Stimulated activated CD8-positive, alpha-beta memory T cell treated with anti-CD3 and anti-CD28 coated beads, Interleukin-2, amount 100 ng/mL, for 1 hour (primary cell): ENCODE results near the gene PML.

Experiments
- DNase-seq, 2 donors: peaks; one replicate each; pipeline ENCODE4 v3.0.0-alpha.2; 2020; ENCODE audit warnings: low read depth in 2 of 2

The PML gene

DNA sequence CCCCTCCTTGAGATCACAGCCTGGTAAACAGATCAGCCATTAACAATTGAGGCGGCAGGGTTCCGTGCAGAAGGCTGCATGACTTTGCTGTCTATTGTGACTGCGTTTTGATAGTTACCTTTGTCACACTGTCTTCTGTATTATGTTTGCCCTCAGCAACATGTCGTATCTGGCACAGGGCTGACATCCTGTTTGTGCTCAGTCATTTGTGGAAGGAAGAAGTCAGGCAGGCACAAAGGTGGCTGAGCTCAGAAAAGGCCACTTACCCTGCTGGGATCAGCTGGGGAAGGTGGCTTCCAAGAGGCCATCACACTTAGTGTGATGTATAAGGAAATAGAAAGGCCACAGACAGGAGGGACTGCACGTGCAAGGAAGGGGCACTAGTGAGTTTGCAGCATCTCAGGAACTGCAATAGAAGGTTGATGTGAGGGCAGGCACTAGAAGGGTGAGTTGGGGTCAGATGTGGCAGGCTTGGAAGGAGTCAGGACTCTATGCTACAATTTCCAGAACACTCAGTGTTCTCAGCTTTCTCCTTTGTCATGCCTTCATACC lies 13.4 kb downstream of the PML start:
- DNase-seq, result no peak

DNA sequence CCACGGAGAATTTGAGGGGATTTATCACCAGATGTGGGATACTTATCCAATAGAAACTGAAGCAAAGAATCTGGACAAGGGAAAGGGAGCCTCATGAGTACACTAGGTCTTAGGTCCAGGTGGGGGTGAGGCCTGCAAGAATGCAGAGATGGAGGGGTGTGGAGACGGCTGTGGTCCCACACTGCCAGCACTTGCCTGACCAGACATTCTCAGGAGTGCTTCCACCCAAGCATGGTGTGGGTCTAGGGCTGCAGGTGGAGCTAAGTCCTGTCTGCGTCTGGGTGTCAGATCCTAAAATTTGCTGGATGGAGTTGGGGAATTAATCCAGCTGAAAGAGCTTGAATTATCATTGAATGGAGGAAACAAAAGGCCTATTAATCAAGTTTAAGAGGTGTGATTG lies 14.4 kb downstream of the PML start:
- no peak for DNase-seq

- no peak for DNase-seq
Observed at GRCh38 chr15:74010929-74011540, 16.5 kb downstream of the PML start.

GRCh38 chr15:74011610-74012009 lies 17.1 kb downstream of the PML start:
- DNase-seq, result no peak

DNA sequence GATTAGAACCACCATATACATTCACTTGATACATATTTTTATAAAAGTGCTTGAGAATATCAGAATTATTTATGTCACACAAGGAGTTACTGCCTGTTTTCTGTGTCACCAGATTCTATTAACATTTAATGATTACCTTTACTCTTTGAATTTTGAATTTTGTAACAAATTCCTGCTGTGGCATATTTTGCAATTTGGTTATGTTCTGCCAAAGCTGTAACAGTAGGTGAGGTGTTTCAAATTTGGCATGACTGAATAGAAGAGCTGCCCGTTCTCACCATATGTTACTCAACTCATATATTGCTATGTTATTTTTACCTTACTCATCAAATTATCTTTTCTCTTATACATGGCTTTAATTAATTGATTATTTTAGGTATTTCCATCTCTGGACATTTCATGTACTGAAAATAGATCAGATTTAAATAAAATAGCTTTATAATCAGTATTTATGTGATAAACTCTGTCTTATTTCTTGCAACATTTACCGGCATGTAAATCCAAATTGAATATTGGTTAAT lies 18.9 kb downstream of the PML start:
- no peak for DNase-seq

DNA sequence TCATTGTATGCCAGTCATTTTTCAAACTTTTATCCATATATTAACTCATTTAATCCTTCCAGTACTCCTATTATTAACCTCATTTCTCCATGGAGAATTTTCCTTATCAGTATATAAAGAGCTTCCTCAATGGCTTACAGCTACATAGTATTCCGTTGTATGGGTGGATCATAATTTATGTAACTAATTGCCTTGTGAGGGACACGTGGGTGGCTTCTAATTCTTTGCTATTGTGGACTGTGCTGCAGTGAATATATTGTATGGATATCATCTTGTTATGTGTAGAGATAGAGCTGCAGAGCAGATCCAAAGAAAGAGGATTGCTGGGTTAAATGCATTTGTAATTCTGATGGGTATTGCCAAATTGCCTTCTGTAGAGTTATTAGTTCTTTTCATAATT lies 25.2 kb downstream of the PML start:
- no peak for DNase-seq

DNA sequence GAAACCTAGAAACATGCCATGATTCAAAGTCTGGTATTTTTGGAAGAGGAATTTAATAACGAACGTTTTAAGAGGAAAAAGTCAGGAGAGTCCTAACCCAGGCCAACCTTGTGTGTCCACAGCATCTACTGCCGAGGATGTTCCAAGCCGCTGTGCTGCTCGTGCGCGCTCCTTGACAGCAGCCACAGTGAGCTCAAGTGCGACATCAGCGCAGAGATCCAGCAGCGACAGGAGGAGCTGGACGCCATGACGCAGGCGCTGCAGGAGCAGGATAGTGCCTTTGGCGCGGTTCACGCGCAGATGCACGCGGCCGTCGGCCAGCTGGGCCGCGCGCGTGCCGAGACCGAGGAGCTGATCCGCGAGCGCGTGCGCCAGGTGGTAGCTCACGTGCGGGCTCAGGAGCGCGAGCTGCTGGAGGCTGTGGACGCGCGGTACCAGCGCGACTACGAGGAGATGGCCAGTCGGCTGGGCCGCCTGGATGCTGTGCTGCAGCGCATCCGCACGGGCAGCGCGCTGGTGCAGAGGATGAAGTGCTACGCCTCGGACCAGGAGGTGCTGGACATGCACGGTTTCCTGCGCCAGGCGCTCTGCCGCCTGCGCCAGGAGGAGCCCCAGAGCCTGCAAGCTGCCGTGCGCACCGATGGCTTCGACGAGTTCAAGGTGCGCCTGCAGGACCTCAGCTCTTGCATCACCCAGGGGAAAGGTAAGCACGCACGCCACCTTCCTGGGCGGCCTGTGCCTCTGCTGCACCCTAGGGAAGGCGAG lies 28.4 kb downstream of the PML start:
- DNase-seq, result no peak

DNA sequence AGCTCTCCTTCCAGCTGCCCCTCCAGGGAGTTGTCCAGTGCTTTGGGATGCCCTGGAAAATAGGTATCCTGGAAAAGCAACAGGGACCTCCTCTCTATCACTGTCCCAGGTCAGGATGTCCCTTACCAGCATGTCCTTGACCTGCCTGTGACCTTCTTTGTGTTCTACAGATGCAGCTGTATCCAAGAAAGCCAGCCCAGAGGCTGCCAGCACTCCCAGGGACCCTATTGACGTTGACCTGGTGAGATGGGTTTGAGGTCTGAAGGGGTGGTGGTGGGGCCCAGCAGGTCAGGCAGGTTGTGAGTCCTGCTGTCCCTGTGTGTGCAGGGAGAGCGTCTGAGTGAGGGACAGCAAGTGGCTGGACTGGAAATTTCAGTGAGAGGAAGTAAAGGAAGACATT lies 30.2 kb downstream of the PML start:
- DNase-seq, result no peak

GRCh38 chr15:74025436-74025835 lies 30.9 kb downstream of the PML start:
- no peak for DNase-seq

DNA sequence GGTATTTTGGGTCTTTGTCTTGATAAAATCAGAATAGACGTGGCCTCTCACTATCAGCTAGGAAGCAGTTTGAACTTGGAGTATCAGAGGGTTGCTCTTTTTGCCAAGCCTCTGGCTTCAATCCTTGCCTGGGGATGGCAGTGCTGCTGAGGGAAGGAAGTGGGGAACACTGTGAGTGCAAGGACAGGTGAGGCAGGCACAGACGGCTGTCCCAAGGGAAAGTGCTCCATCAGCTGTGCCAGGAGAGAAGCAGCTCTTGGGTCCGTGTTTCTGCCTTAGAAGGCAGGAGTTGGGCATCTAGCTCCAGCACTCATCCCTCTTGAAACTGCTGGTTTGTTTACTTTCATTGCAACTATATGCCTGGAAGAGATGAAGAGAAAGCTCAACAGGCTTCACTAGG lies 33.2 kb downstream of the PML start:
- no peak for DNase-seq

GRCh38 chr15:74028646-74029045 lies 34.1 kb downstream of the PML start:
- no peak for DNase-seq

- DNase-seq, result no peak
Observed at GRCh38 chr15:74032046-74032445, 37.5 kb downstream of the PML start.

DNA sequence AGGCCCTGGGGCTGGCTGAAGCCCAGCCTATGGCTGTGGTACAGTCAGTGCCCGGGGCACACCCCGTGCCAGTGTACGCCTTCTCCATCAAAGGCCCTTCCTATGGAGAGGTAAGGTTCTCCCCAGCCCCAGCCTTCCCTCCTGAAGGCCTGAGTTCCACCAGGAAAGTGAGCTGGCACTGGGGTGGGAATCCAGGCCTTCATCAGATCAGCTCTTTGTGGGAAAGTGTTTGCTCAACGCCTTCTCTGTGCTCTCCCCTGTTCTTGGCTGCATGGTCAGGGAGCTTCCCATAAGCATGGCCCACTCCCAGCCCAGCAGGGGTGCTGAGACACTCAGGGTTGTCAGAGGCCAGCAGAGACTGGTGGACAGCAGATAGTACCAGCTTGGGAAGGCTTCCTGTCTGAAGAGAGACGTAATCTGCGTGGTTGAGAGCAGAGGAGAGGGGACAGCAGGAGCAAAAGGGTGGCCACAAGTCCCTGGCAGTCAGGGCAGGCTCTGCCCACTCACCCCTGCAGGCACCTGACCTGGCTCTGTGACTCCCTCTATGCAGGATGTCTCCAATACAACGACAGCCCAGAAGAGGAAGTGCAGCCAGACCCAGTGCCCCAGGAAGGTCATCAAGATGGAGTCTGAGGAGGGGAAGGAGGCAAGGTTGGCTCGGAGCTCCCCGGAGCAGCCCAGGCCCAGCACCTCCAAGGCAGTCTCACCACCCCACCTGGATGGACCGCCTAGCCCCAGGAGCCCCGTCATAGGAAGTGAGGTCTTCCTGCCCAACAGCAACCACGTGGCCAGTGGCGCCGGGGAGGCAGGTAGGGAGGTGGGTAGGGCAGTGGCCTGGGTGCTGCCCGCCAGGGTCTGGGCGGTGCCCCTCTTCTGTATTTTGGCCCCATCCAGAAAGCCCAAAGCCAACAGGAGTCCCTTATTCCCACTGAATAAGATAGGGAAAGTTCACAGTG lies 38.4 kb downstream of the PML start:
- no peak for DNase-seq

- no peak for DNase-seq
Observed at GRCh38 chr15:74034206-74034755, 39.8 kb downstream of the PML start.

- no peak for DNase-seq
Observed at GRCh38 chr15:74035121-74036017, 40.9 kb downstream of the PML start.

- no peak for DNase-seq
Observed at GRCh38 chr15:74036271-74037170, 42.0 kb downstream of the PML start.

DNA sequence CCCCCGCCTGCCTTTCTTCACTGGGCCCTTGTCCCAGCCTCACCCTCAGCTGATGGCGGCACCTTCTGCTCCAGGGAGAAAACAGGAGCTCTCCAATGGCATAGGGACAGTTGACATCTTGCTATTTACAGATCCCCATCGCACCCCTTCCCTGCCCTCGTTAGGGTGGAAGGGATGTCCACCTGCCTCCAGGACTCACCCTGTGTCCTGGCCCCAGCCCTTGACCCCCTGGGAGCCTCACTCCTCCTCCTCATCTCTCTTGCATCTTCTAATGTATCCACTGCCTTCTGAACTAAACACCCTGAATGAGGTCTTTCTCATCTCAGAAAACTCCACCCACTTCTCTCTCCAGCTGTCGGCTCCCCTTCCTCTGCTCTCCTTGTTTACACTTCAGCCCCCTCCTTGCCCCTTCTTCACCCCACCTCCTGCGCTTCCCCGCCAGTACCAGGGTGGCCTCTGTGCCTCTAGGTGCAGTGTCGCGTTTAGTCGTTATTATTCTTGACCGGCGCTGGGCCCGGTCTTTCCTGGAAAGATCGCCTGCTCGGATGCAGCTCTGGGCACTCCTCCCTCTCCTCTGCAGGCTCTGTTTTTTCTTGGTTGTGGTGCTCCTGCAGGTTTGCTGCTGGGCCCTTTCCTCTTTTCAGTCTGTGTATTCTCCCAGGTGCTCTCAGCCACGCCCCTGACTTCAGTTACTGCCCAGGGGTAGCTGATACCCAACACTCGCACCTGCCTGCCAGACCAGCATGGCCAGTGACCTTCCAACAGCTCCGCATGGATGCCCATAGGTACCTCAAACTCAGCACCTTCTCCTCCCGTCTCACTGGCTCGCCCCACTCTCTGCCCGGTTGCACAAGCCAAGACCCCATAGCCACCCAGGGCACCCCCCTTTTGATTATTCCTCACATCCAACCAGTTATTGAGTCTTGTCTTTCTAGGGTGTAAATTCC lies 42.9 kb downstream of the PML start:
- DNase-seq, result no peak
